NCI-H1930 (cell line): ENCODE results near the gene CAMK2B.

ENCODE experiments used
- DNase-seq, 2 experiments: peaks; one replicate each; lab custom pipeline; 2025; lab: John Stamatoyannopoulos, UW

Gene CAMK2B

GRCh38 chr7:44329888-44330287 lies 4.5 kb upstream of the CAMK2B start:
- DNase-seq = no peak

GRCh38 chr7:44329081-44329480 lies 3.7 kb upstream of the CAMK2B start:
- DNase-seq = no peak

GRCh38 chr7:44327981-44328380 lies 2.6 kb upstream of the CAMK2B start:
- DNase-seq = no peak

- no peak for DNase-seq
These were observed 1.1 kb upstream of the CAMK2B start for GRCh38 chr7:44326261-44327125.

- peak in 1 of 2 experiments; percentile 33 for DNase-seq
These were observed 432 bp upstream of the CAMK2B start for GRCh38 chr7:44325811-44326241.

GRCh38 chr7:44324481-44325200 lies 753 bp downstream of the CAMK2B start:
- no peak for DNase-seq

- no peak for DNase-seq
These were observed 1.3 kb downstream of the CAMK2B start for GRCh38 chr7:44324204-44324480.

GRCh38 chr7:44323381-44324203 lies 1.8 kb downstream of the CAMK2B start:
- no peak for DNase-seq

GRCh38 chr7:44322631-44323363 lies 2.6 kb downstream of the CAMK2B start:
- no peak for DNase-seq

- no peak for DNase-seq
These were observed 3.6 kb downstream of the CAMK2B start for GRCh38 chr7:44321796-44322195.

- DNase-seq = no peak
These were observed 4.5 kb downstream of the CAMK2B start for GRCh38 chr7:44320794-44321371.

GRCh38 chr7:44320141-44320540 lies 5.3 kb downstream of the CAMK2B start:
- DNase-seq = no peak

GRCh38 chr7:44318332-44318731 lies 7.1 kb downstream of the CAMK2B start:
- no peak for DNase-seq

GRCh38 chr7:44315301-44315903 lies 10.0 kb downstream of the CAMK2B start:
- DNase-seq = no peak

GRCh38 chr7:44313621-44314031 lies 11.8 kb downstream of the CAMK2B start:
- no peak for DNase-seq

GRCh38 chr7:44313016-44313415 lies 12.4 kb downstream of the CAMK2B start:
- no peak for DNase-seq

- no peak for DNase-seq
These were observed 13.6 kb downstream of the CAMK2B start for GRCh38 chr7:44311561-44312495.

GRCh38 chr7:44310221-44310848 lies 15.1 kb downstream of the CAMK2B start:
- DNase-seq = no peak

GRCh38 chr7:44309271-44310091 lies 15.9 kb downstream of the CAMK2B start:
- DNase-seq = peak; percentile 9 to 27
